HepG2 (cell line): ENCODE measurements around the gene KCNIP3. TPM values are rescaled to one million over a fixed set of nuclear protein-coding genes. Genes with fewer than 3 reads are reported as not detected.

Source experiments
- NFKBIZ ChIP-seq: IDR thresholded peaks from 2 replicates; pipeline ENCODE4 v1.6.1; 2018; ENCODE audit warnings: missing genetic modification reagents, missing compliant biosample characterization
- YEATS2 ChIP-seq: sonication (generic); formaldehyde crosslinking; IDR thresholded peaks from 2 replicates; pipeline ENCODE4 v1.4.0; 2020; ENCODE audit warnings: missing genetic modification reagents, borderline replicate concordance
- ZBTB33 ChIP-seq: sonication (generic); formaldehyde crosslinking; IDR thresholded peaks from 2 replicates; pipeline ENCODE4 v1.4.0; 2020; ENCODE audit warnings: missing genetic modification reagents
- ZNF225 ChIP-seq: sonication (generic); formaldehyde crosslinking; IDR thresholded peaks from 2 replicates; pipeline ENCODE4 v1.4.0; 2020; ENCODE audit warnings: mild to moderate bottlenecking, missing genetic modification reagents
- ZNF318 ChIP-seq: sonication (generic); formaldehyde crosslinking; IDR thresholded peaks from 2 replicates; pipeline ENCODE4 v1.4.0; 2020; ENCODE audit warnings: mild to moderate bottlenecking, missing genetic modification reagents
- ZNF383 ChIP-seq: sonication (generic); formaldehyde crosslinking; IDR thresholded peaks from 2 replicates; pipeline ENCODE4 v1.4.0; 2020; ENCODE audit warnings: missing genetic modification reagents, mild to moderate bottlenecking, borderline replicate concordance
- polyA plus RNA-seq, 8 experiments: library from polyadenylated mRNA; depleted of rRNA in 3 of 8; stranded (reverse) in 7 of 8; unstranded in 1 of 8; fragments of >200 nt; fragmentation: Illumina TruSeq in 4 of 8; extraction: Trizol in 4 of 8; gene quantifications; 2 replicates each; pipeline versions ENCODE4 v1.2.1 to v1.2.3, GENCODE V29; 2011 to 2016; ENCODE audit warnings: low read depth in 4 of 8, missing spikeins in 1 of 8, mixed read lengths in 1 of 8; ENCODE audit not compliant: insufficient read depth in 1 of 8
- total RNA-seq, 5 experiments: library from RNA; depleted of rRNA; stranded (reverse); fragments of >200 nt; fragmentation: Illumina TruSeq; extraction: Trizol; gene quantifications; 2 replicates each; pipeline ENCODE4 v1.2.3, GENCODE V29; 2016; ENCODE audit warnings: low read depth in 1 of 5

KCNIP3 gene
- total and polyA plus RNA-seq, 2 of the 13 experiments (the other 11 are each of a cell fraction or from before 2014, with no cell fraction given) = not detected

GRCh38 chr2:95311815-95312542 lies 14.8 kb downstream of the KCNIP3 start (continued):
- TF ChIP-seq ZNF383 (CRISPR knock-in tag) = no peak
- TF ChIP-seq YEATS2 (CRISPR knock-in tag) = no peak
- TF ChIP-seq ZBTB33 = no peak
- no peak for TF ChIP-seq NFKBIZ
- TF ChIP-seq ZNF225 = no peak
- no peak for TF ChIP-seq ZNF318 (CRISPR knock-in tag)
